A673 (cell line): ENCODE measurements around the gene NTN1. TPM values are rescaled to one million over a fixed set of nuclear protein-coding genes. Genes with fewer than 3 reads are reported as not detected.

Source experiments
- BruUV-seq: library from RNA; stranded (reverse); fragments of 400-500 nt; replicated peaks from 2 replicates; lab custom pipeline; 2021; lab: Mats Ljungman, UMichigan
- CTCF ChIA-PET: fragments of 300-600 bp; sonication (Branson Sonifier 250); formaldehyde crosslinking; loops from one replicate; lab custom pipeline; 2022; ENCODE audit warnings: antibody characterized with exemption; lab: Charles Lee
- POLR2A ChIA-PET: fragments of 300-600 bp; sonication (Branson Sonifier 250); formaldehyde crosslinking; loops from one replicate; lab custom pipeline; 2022; ENCODE audit warnings: antibody characterized with exemption; ENCODE audit not compliant: low non-redundant PET; lab: Charles Lee
- DNase-seq: peaks from one replicate; pipeline ENCODE4 v3.0.0-alpha.2; 2015; ENCODE audit warnings: low spot score
- H3K27ac ChIP-seq: fragments of 200-600 bp; sonication (generic); 2 replicates; pipeline ENCODE4 v1.5.1; 2016; ENCODE audit warnings: mixed run types, low read depth, mild to moderate bottlenecking, mixed read lengths, antibody characterized with exemption, low read length; ENCODE audit not compliant: poor library complexity, severe bottlenecking
- H3K27me3 ChIP-seq: fragments of 200-600 bp; sonication (generic); replicated peaks from 2 replicates; pipeline ENCODE4 v1.6.1; 2017; ENCODE audit warnings: mixed run types, low read depth, mild to moderate bottlenecking, mixed read lengths, antibody characterized with exemption, low read length; ENCODE audit not compliant: insufficient read depth, poor library complexity
- H3K36me3 ChIP-seq: fragments of 200-600 bp; sonication (generic); 2 replicates; pipeline ENCODE4 v1.6.1; 2016; ENCODE audit warnings: mixed run types, mild to moderate bottlenecking, mixed read lengths, antibody characterized with exemption, low read length; ENCODE audit not compliant: insufficient read depth, poor library complexity, severe bottlenecking
- H3K4me1 ChIP-seq: fragments of 200-600 bp; sonication (generic); 2 replicates; pipeline ENCODE4 v1.6.1; 2017; ENCODE audit warnings: mixed run types, mild to moderate bottlenecking, mixed read lengths, antibody characterized with exemption, low read length; ENCODE audit not compliant: insufficient read depth, poor library complexity, severe bottlenecking
- H3K4me3 ChIP-seq: fragments of 200-600 bp; sonication (generic); 2 replicates; pipeline ENCODE4 v1.5.1; 2016; ENCODE audit warnings: low read depth, mixed run types, mild to moderate bottlenecking, mixed read lengths, low read length; ENCODE audit not compliant: poor library complexity, severe bottlenecking
- H3K9me3 ChIP-seq: fragments of 200-600 bp; sonication (generic); 2 replicates; pipeline ENCODE4 v1.6.1; 2016; ENCODE audit warnings: mixed run types, low read depth, mild to moderate bottlenecking, mixed read lengths, antibody characterized with exemption, low read length; ENCODE audit not compliant: poor library complexity, severe bottlenecking
- EZH2 ChIP-seq: fragments of 200-600 bp; sonication (generic); IDR thresholded peaks from 2 replicates; pipeline ENCODE4 v1.6.1; 2017; ENCODE audit warnings: borderline replicate concordance, low read depth, mild to moderate bottlenecking, mixed read lengths, antibody characterized with exemption, low read length; ENCODE audit not compliant: poor library complexity, severe bottlenecking
- intact Hi-C: fragments of 100-400 bp; cut with micrococcal nuclease; formaldehyde crosslinking; loops from one replicate; pipeline ENCODE4 v1.10.0; 2022; ENCODE audit not compliant: unreplicated experiment
- total RNA-seq: library from RNA; stranded (reverse); gene quantifications from 2 replicates; pipeline ENCODE4 v1.2.3, GENCODE V29; 2021
- TF ChIP-seq, protein P1 (sequence below): fragments of 300-800, 200-600 bp; sonication (generic); conservative IDR thresholded peaks from 2 replicates; pipeline ENCODE4 v1.5.1; 2017; ENCODE audit warnings: low read depth, mild to moderate bottlenecking, antibody characterized with exemption, low read length, moderate library complexity, mixed read lengths

The NTN1 gene
- total RNA-seq, 1 experiment from 2014 or later: 4.3 TPM

DNA sequence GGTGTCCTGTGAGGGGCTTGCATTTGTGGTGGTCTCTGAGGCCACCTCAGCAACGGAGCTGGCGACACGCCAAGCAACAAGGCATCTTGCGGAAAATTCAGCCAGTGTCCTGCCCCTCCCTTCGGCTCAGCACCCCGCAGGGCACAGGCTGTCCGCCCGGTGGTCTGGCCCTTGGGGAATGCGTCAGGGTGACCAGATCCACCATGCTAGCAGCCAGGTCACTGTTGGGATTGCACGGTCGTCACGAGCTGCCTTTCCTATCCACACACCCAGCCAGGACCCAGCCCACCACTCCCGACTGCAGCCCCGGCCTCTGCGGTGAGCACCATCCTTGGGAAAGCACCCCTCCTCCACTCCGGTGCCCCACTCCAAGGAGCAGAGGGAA lies 221.2 kb downstream of the NTN1 start:
- no TSS peak for BruUV-seq
- CTCF ChIA-PET: no interaction called here
- TF ChIP-seq, protein P1, sequence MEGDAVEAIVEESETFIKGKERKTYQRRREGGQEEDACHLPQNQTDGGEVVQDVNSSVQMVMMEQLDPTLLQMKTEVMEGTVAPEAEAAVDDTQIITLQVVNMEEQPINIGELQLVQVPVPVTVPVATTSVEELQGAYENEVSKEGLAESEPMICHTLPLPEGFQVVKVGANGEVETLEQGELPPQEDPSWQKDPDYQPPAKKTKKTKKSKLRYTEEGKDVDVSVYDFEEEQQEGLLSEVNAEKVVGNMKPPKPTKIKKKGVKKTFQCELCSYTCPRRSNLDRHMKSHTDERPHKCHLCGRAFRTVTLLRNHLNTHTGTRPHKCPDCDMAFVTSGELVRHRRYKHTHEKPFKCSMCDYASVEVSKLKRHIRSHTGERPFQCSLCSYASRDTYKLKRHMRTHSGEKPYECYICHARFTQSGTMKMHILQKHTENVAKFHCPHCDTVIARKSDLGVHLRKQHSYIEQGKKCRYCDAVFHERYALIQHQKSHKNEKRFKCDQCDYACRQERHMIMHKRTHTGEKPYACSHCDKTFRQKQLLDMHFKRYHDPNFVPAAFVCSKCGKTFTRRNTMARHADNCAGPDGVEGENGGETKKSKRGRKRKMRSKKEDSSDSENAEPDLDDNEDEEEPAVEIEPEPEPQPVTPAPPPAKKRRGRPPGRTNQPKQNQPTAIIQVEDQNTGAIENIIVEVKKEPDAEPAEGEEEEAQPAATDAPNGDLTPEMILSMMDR: no peak
- no peak for TF ChIP-seq EZH2
- Histone ChIP-seq H3K4me3 (no peak overlapping the region), H3K36me3 (no peaks in the 10 kb centered on the region), H3K27me3 (no peaks in the 10 kb centered on the region), H3K4me1 (peaks cover 11% of the 10 kb centered on the region), H3K27ac (no peak overlapping the region), H3K9me3 (no peaks in the 10 kb centered on the region)
- POLR2A ChIA-PET: no interaction called here
- DNase-seq: no peak
- intact Hi-C loops: no loop called here

DNA sequence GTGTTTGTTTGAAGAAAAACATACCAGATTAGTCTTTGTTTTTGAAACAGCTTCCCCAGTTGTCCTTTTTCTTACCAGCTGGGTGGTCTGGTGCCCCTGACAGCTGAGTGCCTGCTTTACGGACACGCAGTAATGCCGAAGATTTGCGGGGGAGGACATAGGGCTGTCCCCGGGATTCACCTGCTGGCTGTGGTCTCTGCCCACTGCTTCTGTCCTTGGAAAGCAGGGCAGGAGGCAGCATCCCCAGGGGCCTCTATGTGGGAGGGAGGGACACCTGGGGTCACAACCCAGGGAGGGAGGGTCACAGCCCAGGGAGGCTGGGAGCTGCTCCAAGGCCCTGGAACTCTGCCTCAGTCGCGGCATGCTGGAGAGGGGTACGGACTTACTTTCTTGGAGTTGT lies 221.7 kb downstream of the NTN1 start:
- no TSS peak for BruUV-seq
- Histone ChIP-seq H3K4me3 (no peak overlapping the region), H3K9me3 (no peaks in the 10 kb centered on the region), H3K27ac (no peak overlapping the region), H3K36me3 (no peaks in the 10 kb centered on the region), H3K4me1 (peaks cover 11% of the 10 kb centered on the region), H3K27me3 (no peaks in the 10 kb centered on the region)
- CTCF ChIA-PET: no interaction called here
- DNase-seq: no peak
- intact Hi-C loops: no loop called here
- no peak for TF ChIP-seq EZH2
- TF ChIP-seq, protein P1: no peak
- POLR2A ChIA-PET: no interaction called here

DNA sequence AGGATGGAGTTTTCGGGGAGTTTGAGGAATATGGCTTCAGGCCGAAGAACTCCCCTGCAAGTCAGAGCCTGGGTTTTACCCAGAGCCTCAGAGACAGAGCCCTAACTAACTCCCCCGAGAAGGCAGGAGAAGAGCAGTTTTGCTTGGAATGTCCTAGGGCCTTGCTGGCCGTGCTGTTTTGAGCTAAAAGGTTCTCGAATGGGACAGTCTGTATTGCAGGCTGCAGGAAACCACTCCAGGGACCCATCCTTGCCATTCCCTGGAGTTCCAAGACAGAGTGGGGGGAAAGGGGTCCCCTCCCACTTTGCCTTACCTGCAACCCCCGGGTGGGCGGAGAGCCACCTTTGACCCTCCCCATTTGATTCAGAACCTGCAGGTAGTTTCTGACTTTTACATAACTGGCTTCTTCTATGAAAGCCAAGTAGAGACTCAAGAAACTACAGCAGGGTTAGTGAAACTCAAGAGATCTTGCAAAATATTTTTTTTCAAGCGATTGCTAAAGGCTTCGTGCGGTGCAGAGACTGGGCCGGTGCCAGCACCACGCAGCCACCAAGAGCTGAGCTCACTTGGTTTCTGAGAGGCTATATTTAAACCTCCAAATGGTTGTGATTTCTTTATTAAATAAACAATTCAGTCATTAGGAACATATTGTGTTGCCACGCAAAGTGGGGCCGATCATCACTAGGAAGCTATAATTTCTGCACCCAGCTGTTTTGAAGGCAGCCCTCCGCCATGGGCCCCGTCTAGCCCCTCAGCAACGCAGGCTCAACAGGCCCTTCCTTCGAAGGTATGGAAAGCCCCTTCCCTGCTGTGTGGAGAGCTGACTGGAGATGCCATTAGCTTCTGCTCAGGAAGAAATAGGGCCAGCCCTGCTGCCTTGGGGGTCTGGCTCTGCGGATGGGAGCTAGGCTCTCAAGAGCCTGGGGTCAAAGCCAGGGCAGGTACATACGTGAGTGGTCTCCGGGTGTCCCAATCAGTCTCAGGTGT lies 223.0 kb downstream of the NTN1 start:
- no peak for TF ChIP-seq EZH2
- TF ChIP-seq, protein P1: no peak
- no TSS peak for BruUV-seq
- H3K27me3 ChIP-seq: no peaks in the 10 kb centered on the region
- POLR2A ChIA-PET: no interaction called here
- intact Hi-C loops: no loop called here
- no peaks in the 10 kb centered on the region for H3K9me3 ChIP-seq
- no peak overlapping the region for H3K4me3 ChIP-seq
- CTCF ChIA-PET: interaction anchor here (0.7 kb wide), 1 partner anchor 1203 kb away, joined by 3 read pairs; no protein-coding TSS in a partner anchor
- H3K27ac ChIP-seq: no peak overlapping the region
- DNase-seq: no peak
- H3K4me1 ChIP-seq: peaks cover 11% of the 10 kb centered on the region
- H3K36me3 ChIP-seq: no peaks in the 10 kb centered on the region
